Fibroblast of mammary gland (primary cell): ENCODE results near the gene MPZL3.
A peak's percentile ranks its signal among the peaks of the same experiment; 100 is the strongest.

ENCODE experiments used
- DNase-seq: peaks from one replicate; pipeline ENCODE4 v3.0.0-alpha.2; 2010; ENCODE audit warnings: low read depth
- H3K4me3 ChIP-seq: 2 replicates; pipeline ENCODE4 v1.5.1; 2011; ENCODE audit warnings: low read depth, mild to moderate bottlenecking, low read length, moderate library complexity; ENCODE audit not compliant: control insufficient read depth
- CTCF ChIP-seq: conservative IDR thresholded peaks from 2 replicates; pipeline ENCODE4 v1.5.1; 2011; ENCODE audit warnings: low read depth, low read length, inconsistent platforms; ENCODE audit not compliant: control insufficient read depth, insufficient read depth

Gene MPZL3

GRCh38 chr11:118212131-118212725 is 39.9 kb downstream of the MPZL3 start:
- DNase-seq, result no peak
- no peak for TF ChIP-seq CTCF
- no peak overlapping the region for H3K4me3 ChIP-seq

- no peak for TF ChIP-seq CTCF
- peak; percentile 24 for DNase-seq
- no peak overlapping the region for H3K4me3 ChIP-seq
Observed at GRCh38 chr11:118211006-118211405, 41.2 kb downstream of the MPZL3 start.

- no peak overlapping the region for H3K4me3 ChIP-seq
- TF ChIP-seq CTCF, result no peak
- DNase-seq, result no peak
Observed at GRCh38 chr11:118210323-118210722, 41.8 kb downstream of the MPZL3 start.

GRCh38 chr11:118209033-118209432 is 43.1 kb downstream of the MPZL3 start:
- no peak for DNase-seq
- no peak overlapping the region for H3K4me3 ChIP-seq
- TF ChIP-seq CTCF, result no peak

- no peak overlapping the region for H3K4me3 ChIP-seq
- TF ChIP-seq CTCF, result no peak
- DNase-seq, result no peak
Observed at GRCh38 chr11:118207079-118207478, 45.1 kb downstream of the MPZL3 start.

GRCh38 chr11:118206391-118207031 is 45.7 kb downstream of the MPZL3 start:
- TF ChIP-seq CTCF, result no peak
- no peak for DNase-seq
- H3K4me3 ChIP-seq, result no peak overlapping the region
